ENCODE measurements around the gene SPATA4. TPM values are rescaled to one million over a fixed set of nuclear protein-coding genes. Genes with fewer than 3 reads are reported as not detected.
"Not testable (repeated sequence)": the region's sequence is repeated elsewhere in the genome, so short reads cannot be mapped to it uniquely, and the experiment has no call there.

The SPATA4 gene
- polyA plus RNA-seq = under 1 TPM in 1 of 3 donors, not detected in 2; 0.09 TPM

DNA sequence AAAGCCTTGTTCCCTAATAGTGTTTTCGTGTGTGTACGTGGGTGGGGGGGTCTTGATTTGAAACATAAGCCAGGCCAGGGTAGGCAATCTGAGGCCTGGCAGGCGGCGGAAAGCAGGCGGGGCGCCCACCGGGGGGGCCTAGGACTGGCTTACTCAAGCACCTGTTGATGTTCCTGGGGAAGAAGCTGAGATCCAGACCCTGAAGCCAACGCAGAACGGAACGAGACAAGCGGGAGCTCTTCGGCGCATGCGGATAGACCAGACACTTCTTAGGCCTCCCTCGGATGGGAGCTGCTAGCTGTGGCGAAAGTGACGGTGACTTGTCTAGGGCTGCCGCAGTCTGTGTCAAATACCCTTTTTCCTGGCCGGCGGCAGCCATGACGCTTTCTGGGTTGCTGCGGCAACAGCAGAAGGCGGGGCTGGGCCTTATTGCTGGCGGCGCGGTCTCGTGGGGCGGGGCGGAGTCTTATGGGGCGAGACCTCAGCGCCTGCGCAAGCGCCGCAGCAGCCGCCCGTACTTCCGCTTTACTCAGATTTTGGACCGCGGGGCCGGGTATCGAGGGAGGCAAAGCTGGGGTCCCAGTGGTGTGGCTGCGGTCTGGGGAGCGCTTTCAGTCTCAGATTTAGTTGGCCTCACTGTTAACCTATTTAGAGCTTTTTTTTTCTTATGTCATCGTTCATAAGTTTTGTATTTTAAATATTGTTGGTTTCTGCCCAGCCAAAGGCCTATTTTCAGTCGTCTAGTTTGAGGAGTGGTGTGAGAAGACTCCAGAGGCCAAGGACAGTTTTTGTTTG lies at the start of gene SPATA4:
TSS of gene SPATA4 (minus strand) at position 402 of the 795 bp plus-strand sequence. CDS start at position 379, 23 bp downstream.
- WGBS, 3 donors = 1% methylated on average over 45 of the region's 45 CpGs
- H3K27ac ChIP-seq (ENCODE audit: low read depth, low read length) = no peak within 1 kb of the TSS

DNA sequence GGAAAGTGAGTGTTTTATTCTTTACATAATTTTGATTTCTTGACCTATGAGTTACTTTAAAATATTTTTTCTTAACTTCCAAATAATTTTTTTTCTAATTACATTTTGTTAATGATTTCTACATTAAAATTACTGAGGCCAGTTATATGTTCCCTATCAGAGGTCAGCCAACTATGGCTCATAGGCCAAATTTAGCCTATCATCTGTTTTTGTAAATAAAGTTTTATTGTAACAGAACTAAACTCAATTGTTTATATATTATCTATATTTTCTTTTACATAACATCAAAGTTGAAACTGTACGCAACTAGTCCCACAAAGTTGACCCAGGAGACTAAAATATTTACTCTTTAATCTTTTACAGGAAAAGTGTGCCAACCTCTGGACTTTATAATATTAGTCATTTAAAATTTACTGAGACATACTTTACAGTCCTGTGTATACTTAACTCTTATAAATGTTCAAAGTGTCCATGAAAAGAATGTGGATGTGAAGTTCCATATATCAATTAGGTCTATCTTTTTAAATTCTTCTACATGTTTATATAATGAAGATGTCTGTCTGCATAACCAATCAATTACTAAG lies 47.5 kb upstream of the SPATA4 start:
- no peak overlapping the region for H3K27ac ChIP-seq (ENCODE audit: low read depth, low read length)
- 72 to 96% (median 94%) methylated on average over 1 of the region's 1 CpG for whole genome bisulfite sequencing, 3 donors

DNA sequence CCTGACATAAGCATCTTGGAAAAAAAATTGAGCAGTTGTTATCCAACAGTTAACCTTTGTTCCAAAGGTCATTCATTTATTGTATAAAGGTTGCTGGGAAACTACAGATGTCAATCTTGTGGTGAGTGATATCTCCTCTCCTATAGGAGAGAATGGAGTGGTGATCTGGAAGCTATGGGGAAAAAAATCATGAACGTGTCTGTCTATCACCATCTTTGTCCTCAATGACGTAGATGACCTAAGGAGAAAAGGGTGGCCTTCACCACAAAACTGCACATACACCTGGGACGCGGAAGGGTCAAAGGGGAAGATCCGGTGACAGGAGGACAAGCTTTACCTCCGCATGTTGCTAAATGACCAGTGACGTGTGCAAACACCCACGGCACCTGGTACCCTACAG lies 46.3 kb upstream of the SPATA4 start:
- H3K27ac ChIP-seq (ENCODE audit: low read depth, low read length) = no peak overlapping the region
- 83 to 92% (median 90%) methylated on average over 8 of the region's 8 CpGs for WGBS, 3 donors

DNA sequence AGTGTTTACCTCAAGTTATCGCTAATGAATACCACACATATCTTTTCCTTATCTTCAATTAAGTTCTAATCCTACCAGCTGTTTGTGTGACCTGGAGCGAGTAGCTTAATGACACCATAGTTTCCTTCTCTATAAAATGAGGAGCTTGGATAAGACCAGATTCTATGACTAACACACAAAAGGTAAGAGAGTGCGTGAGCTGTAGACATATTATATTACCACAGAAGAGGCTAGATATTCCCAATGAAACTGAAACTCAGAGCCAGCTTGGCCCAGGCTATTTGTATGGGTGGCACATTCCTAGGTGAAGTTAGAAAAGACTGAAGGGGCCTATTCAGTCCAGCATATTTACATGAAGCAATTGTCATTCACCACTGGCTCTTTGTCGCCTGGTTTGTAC lies 43.4 kb upstream of the SPATA4 start:
- H3K27ac ChIP-seq (ENCODE audit: low read depth, low read length) = no peak overlapping the region
- WGBS, 3 donors = 61 to 68% (median 62%) methylated on average over 4 of the region's 4 CpGs

DNA sequence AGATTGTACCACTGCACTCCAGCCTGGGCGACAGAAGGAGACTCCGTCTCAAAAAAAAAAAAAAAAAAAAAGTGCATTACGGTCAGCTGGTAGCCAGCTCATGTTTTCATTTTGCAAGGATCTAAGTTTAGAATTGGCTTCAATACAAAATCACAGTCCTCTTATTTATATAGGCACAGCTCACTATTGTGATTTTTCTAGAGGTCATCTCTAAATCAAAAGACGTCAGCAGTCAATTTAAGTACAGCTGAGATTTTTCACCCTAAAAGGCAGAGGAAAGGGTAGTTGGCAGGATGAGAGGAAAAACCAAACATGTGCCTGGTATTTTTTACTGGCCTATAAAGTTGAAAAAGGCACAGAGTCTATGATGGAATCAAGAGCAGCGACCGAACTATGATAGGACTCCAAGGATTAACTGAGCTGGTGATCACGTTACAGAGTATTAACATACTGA lies 42.8 kb upstream of the SPATA4 start:
- no peak overlapping the region for H3K27ac ChIP-seq (ENCODE audit: low read depth, low read length)
- 48 to 64% (median 49%) methylated on average over 6 to 7 of the region's 7 CpGs for WGBS, 3 donors

DNA sequence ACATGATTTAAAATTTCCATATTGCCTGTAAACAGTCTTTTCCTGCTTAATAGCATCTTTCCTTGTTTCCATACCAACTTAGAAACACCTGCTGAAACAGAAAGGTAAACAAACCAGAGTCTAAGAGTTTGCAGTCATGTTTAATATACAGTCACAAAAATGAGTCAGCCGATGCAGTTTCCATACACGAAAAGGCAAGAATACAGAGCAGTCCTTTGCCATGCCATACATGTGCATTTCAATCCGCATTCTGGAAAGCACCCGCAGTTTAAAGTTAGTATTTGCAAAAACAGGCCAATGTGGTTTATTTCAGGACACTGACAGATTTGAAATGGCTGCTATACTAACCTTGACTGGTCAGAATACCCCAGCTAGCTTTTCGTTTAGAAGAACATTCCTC lies 41.6 kb upstream of the SPATA4 start:
- H3K27ac ChIP-seq (ENCODE audit: low read depth, low read length) = no peak overlapping the region
- WGBS, 3 donors = 51 to 67% (median 63%) methylated on average over 5 of the region's 5 CpGs

DNA sequence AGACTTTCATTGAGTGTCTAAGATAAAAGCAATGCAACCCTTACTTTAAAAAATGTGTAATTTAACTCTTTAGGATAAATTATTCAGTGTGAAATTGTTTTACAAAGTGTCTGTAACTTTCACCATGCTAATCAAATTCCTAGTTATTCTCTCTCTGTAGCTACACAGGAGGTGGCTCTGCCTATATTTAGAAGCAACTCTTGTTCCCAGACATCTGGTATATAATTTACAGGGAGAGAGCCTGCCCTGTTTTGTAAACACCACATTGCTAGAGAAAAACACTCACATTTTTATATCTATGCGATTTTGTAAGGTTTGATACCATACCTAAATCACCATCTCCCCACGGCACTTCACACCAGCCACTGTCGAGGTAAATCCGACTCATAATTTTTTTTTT lies 35.5 kb upstream of the SPATA4 start:
- no peak overlapping the region for H3K27ac ChIP-seq (ENCODE audit: low read depth, low read length)
- 48 to 72% (median 68%) methylated on average over 4 of the region's 4 CpGs for whole genome bisulfite sequencing, 3 donors

DNA sequence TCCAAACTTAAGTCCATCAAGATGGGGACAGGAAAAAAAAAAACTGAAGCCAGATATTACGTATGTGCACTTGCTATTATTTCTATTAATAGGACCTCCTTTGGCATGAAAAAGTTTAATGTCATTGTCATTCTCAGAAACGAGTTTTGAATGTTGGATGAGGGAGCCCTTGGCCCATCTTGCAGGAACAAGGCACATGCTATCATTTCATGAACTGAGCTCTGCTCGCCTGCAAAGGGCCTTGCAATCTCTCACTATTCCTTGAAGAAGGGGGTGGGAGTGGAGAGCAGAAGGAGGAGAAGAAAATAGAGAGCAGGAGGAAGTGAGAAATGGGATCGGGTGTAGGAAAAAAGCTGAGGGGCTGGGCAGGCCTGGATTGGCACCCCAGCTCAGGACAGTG lies 34.3 kb upstream of the SPATA4 start:
- no peak overlapping the region for H3K27ac ChIP-seq (ENCODE audit: low read depth, low read length)
- WGBS, 3 donors = 62 to 69% (median 63%) methylated on average over 4 of the region's 4 CpGs

DNA sequence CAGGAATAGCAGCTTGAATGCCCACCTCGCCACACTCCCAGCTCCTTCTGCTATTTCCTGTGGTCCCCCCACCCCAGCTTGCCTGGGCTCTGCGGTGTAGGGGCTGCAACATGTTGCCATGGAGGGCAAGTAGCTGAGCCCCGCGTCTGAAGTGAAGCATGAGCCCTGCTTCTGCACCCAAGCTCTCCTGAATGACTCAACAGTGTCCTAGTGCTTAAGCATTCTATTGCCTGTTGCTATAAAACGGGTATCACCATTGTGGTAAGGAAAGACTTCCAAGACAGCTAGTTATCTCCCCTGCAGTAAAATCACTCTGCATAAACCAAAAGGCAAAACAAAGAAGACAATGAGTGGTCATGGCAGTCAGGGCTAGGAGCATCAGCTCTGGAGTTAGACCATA lies 31.4 kb upstream of the SPATA4 start:
- no peak overlapping the region for H3K27ac ChIP-seq (ENCODE audit: low read depth, low read length)
- 38 to 78% (median 64%) methylated on average over 5 of the region's 5 CpGs for WGBS, 3 donors

DNA sequence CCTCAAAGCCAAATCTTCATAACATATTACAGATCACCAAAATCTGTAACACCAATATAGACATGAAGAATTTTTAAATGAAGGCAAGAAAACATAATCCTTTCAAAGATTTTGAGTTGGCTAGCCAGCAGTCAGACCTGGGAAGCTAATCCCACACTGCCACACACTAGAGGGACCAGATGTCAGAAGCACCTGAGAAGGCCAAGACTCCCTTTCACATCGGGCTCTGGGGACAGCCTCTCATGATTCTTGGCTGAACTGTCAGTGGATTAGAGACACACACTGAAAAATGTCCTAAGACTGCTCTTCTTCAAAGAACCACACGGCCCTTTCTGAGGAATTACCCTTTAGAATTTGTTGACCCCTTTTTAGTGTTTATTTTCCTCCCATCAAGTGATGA lies 28.2 kb upstream of the SPATA4 start:
- WGBS, 3 donors = 76 to 84% (median 77%) methylated on average over 2 of the region's 2 CpGs
- H3K27ac ChIP-seq (ENCODE audit: low read depth, low read length) = no peak overlapping the region

DNA sequence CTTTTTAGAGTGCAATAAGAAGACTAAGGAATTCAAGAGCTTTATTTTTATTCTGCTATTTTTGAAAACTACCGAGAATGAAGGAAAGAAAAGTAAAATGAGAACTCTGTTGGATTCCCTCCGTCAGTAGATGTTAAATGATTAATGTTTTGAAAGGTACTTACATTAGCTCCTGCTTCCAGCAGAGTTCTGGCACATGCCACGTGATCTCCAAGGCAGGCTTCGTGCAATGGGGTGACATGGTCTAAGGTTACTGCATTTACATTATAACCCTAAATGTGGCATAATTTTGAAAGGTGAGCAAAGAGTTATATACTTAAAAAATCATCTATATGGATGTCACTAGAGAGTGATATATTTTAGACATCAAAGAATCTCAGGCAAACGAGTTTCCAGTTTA lies 26.8 kb upstream of the SPATA4 start:
- WGBS, 3 donors = 53 to 78% (median 63%) methylated on average over 5 of the region's 5 CpGs
- H3K27ac ChIP-seq (ENCODE audit: low read depth, low read length) = no peak overlapping the region

DNA sequence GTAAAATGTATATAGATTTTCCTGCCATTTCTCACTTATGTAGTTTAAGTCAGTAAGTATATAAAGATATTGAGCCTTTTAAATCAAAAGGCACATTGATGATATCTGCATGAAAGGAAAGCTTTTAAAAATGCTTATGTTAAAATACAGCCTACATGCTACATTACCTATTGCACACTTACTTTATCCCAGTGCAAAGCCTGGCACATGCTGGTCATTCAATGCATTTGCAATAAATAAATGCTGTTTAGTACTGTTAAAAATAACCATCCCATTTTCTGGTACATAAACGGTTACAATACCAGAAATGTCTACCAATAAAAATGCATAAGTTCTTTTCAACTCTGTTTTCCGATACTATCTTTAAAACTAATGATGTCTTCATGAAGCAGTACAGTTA lies 22.1 kb upstream of the SPATA4 start:
- 65 to 69% (median 66%) methylated on average over 2 of the region's 2 CpGs for WGBS, 3 donors
- H3K27ac ChIP-seq (ENCODE audit: low read depth, low read length) = no peak overlapping the region

DNA sequence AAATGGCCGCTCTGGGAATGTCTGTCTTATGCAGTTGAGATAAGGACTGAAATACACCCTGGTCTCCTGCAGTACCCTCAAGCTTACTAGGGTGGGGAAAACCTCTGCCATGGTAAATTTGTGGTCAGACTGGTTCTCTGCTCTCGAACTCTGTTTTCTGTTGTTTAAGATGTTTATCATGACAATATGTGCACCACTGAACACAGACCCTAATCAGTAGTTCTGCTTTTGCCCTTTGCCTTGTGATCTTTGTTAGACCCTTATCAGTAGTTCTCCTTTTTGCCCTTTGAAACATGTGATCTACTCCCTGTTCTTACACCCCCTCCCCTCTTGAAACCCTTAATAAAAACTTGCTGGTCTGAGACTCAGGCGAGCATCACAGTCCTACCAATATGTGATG lies 17.0 kb upstream of the SPATA4 start:
- H3K27ac ChIP-seq (ENCODE audit: low read depth, low read length) = not testable (repeated sequence)
- WGBS, 3 donors = 79 to 84% (median 80%) methylated on average over 3 of the region's 3 CpGs

DNA sequence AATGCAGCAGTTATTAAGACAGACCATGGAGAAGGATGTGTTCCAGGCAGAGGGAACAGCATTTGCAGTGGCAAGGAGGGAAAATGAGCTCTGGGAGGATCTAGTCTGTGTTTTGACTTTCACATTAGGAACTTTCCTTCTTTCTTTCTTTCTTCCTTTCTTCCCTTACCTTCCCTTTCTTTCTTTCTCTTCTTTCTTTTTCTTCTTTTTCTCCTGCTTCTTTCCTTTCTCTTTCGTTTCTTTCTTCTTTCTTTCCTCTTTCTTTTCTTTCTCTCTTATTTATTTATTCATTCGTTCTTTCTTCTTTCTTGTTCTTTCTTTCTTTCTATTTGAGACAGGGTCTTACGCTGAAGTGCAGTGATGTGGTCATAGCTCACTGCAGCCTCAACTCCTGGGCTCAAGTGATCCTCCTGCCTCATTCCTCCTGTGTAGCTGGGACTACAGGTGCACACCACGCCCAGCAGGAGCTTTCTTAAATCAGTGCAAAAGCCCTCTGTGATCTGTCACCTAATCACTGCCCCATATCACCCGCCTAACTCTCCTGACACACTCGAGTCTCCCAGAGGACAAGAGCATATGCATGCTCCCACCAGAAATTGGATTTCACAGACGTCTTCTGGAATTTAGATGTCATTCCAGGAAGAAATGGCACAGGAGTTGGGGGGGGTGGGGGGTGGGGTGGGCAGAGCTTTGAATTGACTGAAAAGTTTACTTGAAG lies 15.4 kb upstream of the SPATA4 start:
- H3K27ac ChIP-seq (ENCODE audit: low read depth, low read length) = no peak overlapping the region
- 65 to 78% (median 78%) methylated on average over 7 of the region's 7 CpGs for WGBS, 3 donors

DNA sequence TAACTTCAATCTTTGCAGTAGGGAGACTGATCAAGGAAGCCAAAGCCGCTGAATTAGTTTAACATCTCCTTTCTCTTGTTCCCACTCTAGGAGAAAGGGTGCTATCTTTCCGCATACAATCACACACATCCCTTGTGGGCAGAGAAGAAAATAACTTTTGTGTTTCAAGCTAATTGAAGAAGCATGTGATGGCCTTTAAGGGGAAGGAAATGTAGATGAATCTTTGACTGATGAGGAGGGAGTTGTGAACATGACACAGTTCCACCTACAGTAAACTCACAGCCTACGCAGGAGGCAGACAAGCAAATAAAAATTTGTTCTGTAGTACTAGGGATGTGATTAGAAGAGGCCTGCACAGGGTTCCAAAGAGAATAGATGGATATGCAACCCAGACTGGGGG lies 14.7 kb upstream of the SPATA4 start:
- 76 to 90% (median 87%) methylated on average over 3 of the region's 3 CpGs for WGBS, 3 donors
- no peak overlapping the region for H3K27ac ChIP-seq (ENCODE audit: low read depth, low read length)

DNA sequence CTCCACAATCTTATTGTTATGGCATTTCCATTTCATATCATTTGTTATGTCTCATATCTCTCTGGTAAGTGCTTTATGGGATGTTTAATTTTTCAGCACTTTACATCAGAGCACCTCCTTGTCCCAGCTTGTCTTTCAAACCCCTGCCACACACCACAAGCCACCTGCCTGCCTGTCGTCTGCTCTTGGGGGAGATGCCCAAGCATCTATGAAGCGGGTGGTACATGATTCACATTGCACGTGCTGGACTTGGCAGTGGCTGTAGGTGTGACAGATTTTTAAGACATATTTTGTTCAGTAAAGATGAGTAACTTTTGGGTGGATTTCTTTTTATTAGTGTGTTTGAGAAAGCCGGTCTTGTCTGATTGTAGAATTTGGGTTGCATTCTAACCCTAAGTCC lies 14.2 kb upstream of the SPATA4 start:
- WGBS, 3 donors = 84 to 87% (median 87%) methylated on average over 4 of the region's 4 CpGs
- H3K27ac ChIP-seq (ENCODE audit: low read depth, low read length) = no peak overlapping the region

DNA sequence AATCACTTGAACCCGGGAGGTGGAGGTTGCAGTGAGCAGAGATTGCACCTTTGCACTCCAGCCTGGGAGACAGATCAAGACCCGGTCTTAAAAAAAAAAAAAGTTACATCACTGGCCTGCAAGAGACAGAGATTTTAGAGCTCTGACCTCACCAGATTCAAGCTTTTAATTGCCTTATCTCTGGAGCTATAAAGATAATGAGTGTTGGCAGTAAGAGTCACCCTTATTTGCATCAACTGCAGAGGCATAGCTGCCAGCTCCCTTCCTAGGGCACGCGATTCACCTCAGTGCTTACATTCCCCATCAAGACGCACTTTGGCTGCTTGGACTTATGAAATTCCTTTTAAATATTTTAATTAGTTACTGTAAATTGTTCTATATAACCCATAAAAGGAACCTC lies 12.5 kb upstream of the SPATA4 start:
- WGBS, 3 donors = 73 to 81% (median 78%) methylated on average over 5 of the region's 5 CpGs
- no peak overlapping the region for H3K27ac ChIP-seq (ENCODE audit: low read depth, low read length)

DNA sequence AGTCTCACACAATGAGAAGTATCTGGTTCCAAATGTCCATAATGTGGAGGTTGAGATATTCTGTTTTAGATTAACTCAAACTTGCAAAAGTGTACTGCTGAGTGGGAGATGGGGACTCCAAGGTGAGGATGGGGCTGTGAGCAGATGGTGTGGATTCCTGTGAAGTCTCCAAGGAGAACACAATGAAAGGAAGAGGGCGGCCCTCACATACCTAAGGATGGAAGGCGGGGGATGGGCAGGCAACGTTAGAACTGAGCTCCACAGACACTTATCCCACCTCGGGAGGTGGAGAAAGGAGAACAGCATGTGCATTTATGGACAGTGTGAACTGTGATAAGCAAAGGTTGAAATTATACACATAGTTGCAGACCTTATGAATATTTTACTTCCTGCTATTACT lies 9.9 kb upstream of the SPATA4 start:
- 55 to 58% (median 58%) methylated on average over 4 of the region's 4 CpGs for WGBS, 3 donors

DNA sequence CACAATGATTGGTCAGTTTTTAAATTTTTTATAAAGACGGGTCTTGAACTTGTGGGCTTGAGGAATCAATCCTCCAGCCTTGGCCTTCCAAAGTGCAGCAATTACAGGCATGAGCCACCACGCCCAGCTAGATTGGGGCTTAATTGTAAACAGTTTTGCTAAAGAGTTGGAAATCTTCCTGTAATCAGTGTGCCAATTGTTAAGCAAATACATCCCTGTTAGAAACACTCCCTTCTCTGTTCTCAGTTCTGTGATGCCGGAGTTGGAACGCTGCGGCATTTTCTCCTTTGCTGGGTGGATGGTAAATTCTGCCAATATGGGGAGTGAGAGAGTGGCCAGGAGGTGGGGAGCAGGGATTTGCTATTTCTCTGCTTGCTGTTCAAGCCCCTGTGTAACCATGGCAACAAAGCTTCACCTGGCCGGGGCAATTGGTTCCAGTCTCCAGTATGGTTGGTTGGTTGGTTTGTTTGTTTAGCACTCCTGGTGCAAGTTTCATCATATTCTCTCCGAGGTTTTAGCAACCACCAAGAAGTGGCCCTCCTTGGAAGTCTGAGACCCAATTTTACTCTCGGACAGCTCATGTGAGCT lies 3.0 kb upstream of the SPATA4 start:
- no peak overlapping the region for H3K27ac ChIP-seq (ENCODE audit: low read depth, low read length)
- WGBS, 3 donors = 73 to 82% (median 77%) methylated on average over 8 of the region's 8 CpGs

More for the DNA sequence above, 9.9 kb upstream of the SPATA4 start:
- no peak overlapping the region for H3K27ac ChIP-seq (ENCODE audit: low read depth, low read length)
